HG03025 (cell line): Measurements from ENCODE around the gene TBC1D13.
A peak's percentile ranks its signal among the peaks of the same experiment; 100 is the strongest.
"Not testable (repeated sequence)": the region's sequence is repeated elsewhere in the genome, so short reads cannot be mapped to it uniquely, and the experiment has no call there.

Source experiments
- ATAC-seq: cut with Tn5 transposase; IDR thresholded peaks from one replicate; pipeline ENCODE4 v1.9.1; 2021; ENCODE audit warnings: mild to moderate bottlenecking, moderate library complexity; ENCODE audit not compliant: unreplicated experiment, low FRiP score

The TBC1D13 gene

DNA sequence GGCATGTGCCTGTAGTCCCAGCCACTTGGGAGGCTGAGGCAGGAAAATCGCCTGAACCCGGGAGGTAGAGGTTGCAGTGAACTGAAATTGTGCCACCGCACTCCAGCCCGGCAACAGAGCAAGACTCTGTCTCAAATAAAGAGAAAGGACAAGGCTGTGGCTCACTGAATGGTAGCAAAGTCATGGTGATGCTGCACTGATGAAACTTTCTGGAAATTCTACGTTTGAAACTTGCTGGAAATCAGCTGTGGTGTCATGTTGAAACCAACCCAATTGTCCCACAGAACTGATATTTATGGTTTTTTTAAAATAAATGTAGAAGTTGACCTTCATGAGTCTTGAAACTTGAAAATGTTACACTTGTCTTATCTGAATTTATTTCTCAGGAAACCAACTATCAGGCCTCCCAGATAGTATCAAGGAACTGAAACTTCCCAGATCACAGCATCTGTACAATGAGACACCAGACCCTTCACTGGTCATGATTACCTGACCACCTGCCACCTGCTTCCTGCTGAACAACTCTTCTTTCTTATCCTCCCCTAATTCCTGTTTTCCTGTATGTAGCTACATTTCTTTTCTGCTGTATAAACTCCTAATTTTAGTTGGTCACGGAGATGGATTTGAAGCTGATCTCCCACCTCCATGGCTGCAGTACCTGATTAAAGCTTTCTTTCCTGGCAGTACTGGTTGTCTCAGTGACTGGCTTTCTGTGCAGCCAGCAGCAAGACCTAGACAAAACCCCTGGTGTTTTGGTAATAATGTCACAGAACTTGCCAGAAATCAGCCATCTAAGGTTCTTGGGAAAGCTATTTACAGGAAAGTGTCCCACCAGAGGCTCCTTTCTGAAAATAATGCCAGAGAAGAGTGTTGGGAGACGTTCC, 5.6 kb upstream of the TBC1D13 start:
- no peak for ATAC-seq

DNA sequence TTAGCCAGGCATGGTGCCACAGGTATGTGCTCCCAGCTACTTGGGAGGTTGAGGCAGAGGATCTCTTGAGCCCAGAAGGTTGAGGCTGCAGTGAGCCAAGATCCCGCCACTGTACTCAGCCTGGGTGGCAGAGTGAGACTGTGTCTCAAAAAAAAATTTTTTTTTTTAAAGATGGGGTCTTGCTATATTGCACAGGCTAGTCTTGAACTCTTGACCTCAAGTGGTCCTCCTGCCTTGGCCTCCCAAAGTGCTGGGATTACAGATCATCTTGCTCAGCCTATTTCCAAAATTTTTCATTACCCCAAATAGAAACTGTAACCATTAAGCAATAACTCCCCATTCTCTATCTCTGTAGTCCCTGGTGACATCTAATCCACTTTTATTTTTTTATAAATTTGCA, 4.4 kb upstream of the TBC1D13 start:
- no peak for ATAC-seq

DNA sequence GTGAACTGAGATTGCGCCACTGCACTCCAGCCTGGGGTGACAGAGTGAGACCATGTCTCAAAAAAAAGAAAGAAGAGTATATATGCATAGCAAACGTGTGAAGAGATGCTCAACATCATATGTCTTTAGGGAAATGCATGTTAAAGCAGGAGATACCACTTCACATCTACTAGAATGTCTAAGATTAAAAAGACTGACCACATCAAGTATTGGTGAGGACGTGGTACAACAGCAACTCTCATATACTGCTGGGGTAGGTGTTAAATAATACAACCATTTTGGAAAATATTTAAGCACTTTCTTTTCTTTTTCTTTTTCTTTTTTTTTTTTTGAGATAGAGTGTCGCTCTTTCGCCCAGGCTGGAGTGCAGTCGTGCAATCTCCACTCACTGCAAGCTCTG, 1.6 kb upstream of the TBC1D13 start:
- no peak for ATAC-seq

DNA sequence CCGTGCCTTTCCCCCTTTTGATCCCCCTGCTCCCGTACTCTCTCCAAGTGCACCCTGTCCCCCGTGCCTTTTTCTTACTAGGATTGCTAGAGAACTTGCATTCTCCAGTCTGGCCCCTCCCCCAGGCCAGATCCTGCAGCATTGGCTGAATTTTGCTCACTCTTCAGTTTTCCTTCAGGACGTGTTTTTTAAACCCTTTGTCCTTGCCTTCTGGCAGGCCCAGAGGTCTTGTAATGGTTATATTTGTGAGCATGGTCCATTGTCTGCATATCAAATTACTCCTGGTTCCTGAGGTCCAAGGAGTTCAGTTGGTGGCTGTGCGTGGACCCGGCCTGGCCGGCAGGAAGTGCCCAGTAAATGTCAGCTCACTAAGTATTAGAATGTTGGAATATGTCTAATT, 606 bp downstream of the TBC1D13 start:
- no peak for ATAC-seq

DNA sequence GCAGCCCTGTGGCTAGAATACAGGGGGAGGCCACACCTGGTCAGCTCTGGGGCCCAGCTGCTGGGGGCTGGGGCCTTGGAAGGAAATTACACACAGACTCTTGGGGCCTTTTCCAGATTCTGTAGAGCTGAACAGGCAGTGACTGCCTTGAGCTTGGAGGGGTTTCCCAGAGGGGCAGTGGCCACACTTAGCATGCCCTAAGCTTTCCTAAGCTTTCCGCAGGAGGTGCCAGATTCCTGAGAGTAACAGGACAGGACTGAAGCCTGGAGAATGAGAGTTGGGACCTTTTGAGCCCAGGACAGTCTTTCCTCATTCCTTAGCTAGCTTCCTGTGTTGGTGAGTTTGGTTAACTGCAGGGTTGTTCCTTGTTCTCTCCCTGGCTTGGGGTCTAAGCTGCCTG, 1.4 kb downstream of the TBC1D13 start:
- no peak for ATAC-seq

DNA sequence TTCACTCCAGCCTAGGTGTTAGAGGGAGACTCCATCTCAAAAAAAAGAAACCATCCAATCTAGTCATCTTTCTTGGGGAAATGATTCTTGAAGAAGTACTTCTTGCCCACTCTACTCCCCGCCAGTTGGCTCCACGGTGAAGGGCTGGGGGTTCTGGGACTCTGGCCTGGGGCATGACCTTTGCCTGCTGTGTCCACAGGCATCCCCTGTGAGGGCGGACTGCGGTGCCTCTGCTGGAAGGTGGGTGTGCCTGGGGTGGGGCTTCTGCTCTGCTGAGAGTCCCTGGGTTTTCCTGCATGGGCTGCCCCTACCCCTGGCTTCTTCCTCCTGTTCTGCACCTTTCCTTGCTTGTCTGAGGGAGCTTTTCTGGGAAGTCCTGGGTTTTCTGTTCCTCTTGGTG, 3.5 kb downstream of the TBC1D13 start:
- ATAC-seq, result no peak

DNA sequence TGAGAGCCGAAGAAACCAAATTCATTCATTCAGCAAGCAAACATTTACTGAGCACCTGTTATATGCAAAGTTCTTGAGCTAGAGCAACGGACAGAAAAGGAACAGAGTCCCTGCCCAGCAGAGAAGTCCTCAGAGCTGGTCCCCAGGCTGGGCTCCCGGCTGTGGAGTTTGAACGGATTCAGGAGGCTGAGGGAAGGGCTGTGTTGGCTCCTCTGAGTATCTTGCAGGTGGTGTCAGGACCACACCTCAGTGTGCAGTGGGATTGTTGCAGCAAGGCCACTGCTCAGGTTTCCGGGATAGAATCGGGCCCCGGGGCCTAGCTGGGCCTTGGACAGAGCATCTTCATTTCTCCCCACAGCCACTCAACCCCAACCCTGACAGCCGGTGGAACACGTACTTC, 5.1 kb downstream of the TBC1D13 start:
- no peak for ATAC-seq

DNA sequence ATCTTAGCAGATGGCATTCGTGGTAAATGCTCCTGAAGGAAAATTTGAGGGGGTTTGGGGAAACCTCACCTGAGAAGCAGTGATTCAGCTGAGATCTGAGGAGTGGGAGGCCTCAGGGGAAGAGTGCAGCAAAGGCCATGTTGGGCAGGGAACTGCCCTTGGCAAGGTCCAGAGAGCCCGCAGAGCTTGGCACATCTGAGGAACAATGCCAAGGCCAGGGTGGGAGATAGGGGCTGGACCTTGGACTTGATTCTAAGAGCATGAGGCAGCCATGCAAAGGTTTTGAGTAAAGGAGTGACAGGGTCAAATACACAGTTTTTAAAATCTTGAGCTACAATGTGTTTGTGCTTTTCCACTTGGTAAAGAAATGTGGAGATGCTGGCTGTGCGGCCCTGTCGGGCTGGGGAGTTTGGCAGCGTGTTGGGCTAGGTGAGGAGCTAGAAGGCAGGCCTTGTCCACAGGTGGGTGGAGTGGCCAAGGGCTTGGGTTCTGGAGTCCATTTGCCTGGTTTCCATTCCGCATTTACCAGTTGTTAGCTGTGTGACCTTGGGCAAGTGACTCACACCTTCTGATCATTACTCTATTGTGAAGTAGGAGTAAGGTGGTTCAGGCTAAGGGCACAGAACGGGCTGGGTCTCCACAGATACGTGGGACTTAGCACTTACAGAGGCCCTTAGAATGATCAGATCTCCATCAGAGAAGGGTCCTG, 6.1 kb downstream of the TBC1D13 start:
- no peak for ATAC-seq

DNA sequence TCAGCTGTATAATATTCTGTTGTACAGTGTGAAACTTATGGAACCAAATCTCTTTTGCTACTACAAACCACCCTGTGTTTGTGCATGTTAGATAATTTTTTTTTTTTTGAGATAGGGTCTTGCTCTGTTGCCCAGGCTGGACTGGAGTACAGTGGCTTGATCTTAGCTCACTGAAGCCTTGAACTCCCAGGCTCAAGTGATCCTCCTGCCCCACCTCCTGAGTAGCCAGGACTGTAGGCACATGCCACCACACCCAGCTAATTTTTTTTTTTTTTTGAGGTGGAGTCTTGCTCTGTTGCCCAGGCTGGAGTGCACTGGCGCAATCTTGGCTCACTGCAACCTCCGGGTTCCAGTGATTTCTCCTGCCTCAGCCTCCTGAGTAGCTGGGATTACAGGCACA, 7.9 kb downstream of the TBC1D13 start:
- not testable (repeated sequence) for ATAC-seq

DNA sequence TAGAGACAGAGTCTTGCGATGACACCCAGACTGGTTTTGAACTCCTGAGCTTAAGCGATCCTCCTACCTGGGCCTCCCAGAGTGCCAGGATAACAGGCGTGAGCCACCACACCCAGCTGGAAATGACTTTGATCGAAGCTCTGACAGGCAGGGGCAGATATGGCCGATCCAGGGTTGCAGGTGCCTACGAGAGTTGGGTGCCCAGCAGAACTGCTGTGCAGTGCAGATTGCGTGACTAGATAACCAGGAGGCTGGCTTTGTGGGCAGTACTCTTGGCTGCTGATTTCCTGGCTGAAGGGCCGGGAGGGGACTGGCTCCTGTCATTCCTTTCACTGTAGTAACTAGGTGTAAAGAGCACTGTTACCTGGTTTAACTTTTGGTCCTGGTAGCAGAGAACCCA, 11.8 kb downstream of the TBC1D13 start:
- ATAC-seq, result no peak

DNA sequence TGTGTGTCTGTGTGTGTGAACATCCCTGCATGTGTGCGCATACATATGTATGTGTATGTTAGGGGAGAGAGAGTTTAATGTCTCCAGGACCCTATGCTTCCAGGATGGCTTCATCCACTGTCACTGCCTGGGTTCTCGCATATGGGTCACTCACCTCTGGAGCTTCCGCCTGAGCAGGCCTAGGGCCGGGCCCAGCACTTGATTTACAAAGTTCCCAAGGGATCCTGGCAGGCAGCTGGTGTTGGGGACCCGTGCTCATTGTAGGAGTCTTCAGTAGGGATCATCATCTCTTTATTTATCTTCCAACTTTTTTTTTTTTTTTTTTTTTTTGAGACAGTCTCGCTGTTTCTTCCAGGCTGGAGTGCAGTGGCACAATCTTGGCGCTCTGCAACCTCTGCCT, 13.0 kb downstream of the TBC1D13 start:
- no peak for ATAC-seq

DNA sequence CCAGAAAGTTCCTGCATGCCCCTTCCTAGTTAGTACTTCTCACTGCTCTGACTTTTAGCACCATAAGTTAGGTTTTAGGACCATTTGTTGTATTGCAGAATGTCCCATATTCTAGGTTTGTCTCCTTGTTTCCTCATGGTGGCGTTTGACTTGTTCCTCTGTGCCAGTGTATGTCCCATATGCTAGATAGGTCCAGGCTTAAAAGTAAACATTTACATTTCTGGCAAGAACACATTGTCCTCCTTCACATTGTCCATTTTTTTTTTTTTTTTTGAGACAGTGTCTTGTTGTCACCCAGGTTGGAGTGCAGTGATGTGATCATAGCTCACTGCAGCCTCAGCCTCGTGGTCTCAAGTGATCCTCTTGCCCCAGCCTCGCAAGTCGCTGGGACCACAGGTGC, 15.4 kb downstream of the TBC1D13 start:
- no peak for ATAC-seq

DNA sequence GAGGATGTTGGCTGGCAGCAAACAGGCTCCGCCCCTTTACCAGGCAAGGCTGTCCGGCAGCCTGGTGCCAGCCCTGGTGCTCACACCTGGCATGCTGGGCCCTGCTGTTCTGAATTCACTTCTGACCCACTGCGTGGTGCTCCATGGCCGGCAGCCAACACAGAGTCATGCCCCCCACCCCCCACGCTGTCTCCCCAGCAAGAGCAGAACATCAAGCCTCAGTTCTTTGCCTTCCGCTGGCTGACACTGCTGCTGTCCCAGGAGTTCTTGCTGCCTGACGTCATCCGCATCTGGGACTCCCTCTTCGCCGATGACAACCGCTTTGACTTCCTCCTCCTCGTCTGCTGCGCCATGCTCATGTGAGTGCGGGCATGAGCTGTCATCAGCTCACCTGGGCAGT, 18.6 kb downstream of the TBC1D13 start:
- ATAC-seq, result no peak

DNA sequence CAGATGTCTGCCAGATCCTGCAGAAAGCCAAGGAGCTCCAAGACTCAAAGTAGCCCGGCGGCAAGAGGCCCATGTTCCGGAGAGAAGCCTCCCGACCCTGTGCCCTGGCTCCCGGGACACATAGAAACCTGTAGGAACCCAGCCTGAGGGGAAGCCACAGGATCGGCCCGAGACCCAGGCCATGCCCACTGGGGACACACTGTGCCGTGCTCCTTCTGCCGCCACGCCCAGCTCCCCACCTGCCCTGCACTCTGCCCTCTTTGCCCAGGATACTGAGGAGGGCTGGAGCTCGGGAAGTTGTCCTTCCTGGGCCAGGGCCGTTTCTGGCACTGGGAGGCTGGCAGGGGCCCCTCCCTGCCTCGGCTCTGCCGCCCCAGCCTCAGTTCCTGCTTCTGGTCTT, 20.8 kb downstream of the TBC1D13 start:
- no peak for ATAC-seq

DNA sequence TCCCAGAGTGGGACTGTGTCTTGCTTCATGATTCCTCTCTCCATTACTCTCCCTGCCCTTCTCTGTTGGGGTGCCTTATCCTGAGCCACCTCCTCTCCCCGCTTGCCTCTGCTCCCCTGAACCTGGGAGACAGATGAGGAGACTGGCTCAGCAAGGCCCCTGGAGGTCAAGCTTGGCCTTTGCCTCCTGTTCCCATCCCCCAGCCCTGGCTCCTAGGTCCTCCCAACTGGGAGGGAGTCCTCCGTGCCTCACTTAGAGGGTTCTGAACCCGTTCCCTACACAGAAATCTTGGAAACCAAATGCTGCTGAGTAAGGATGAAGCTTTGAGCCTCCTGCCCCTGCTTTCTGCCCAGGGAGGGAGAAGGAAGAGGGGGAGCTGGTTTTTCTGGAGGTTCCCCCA, 21.5 kb downstream of the TBC1D13 start:
- ATAC-seq, result no peak

DNA sequence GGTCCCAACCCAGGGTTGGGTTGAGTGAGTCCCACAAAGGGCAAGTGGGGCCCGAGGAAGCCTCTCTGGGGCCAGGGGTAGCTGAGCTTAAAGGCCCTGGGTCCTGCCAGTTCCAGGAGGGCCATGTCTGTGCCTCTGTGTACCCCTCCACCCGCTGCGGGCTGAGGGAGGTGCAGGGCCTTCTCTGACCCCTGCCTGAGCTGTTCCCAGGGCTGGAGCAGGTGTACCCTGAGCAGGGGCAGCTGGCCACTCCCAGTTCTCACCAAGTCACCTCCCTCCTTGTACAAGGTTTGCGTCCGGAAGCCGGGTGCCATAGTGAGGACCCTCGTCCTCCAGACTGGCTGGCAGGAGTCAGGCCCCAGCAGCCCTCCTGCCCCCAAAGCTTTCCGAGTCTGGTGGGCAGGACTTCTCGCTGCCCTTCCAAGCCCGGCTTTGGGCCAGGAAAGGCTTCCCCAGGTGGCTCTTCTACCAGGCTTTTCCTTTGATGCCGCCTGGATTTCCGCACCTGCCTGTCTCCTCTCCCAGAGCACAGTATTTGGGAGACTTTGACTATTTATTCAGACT, 22.1 kb downstream of the TBC1D13 start:
- no peak for ATAC-seq

DNA sequence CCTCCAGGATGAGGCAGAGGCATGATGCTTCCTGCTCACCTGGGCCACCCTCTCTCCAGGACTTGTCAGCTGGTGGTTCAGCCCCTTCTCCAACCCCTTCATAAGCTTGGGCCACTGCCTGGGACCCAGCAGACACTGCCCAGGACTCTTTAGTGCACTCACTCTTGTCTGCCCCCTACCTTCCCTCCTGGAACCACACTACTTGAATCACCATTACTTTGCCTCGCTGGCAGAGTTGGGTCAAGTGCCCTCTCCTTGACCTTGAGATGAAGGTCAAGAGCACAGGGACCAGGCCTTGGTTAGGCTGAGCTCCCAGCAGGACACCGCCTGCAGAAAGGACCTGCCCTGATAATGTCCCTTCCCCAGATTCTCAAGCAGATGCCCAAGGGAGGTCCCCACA, 22.8 kb downstream of the TBC1D13 start:
- no peak for ATAC-seq

DNA sequence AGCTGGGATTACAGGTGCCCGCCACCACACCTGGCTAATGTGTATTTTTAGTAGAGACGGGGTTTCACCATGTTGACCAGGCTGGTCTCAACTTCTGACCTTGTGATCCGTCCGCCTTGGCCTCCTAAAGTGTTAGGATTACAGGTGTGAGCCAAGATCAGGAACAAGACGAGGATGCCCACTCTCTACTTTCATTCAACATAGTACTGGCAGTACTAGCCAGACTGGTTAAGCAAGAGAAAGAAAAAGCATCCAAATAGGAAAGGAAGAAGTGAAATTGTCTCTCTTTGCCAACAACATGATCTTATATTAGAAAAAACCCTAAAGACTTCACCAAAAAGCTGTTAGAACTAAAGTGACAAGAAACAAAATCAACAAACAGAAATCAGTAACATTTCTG, 23.8 kb downstream of the TBC1D13 start:
- ATAC-seq, result no peak

DNA sequence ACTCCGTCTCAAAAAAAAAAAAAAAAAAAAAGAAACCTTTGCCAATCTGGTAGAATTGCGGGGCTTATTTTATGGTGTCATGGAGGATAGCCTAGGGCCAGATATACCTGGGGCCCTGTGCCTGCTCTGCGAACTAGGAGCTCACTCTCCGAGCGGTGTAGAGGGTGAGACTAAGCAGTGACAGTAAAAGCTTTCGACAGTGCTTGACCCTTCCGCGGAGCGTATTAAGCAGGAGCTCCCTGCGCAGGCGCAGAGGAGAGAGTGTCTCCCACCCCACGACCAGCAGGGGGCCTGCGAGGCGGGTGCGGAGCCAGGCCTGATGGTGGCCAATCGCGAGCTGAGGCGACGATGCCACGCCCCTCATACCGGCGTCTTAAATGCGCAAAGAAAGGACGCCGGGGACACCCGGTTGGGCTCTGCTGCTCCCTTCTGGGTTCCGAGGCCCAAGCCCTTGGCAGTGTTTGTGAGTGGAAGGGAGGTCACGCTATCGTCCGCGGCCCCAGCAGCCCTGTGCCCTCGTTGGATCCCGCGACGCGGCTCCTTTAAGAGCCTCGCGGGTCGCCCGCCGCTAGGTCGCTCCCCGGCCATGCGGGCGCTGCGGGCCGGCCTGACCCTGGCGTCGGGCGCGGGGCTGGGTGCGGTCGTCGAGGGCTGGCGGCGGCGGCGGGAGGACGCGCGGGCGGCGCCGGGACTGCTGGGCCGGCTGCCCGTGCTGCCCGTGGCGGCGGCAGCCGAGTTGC, 31.2 kb downstream of the TBC1D13 start, which contains the start of gene ENDOG:
Gene ENDOG, plus strand, starts transcription at position 402 of the 740 bp plus-strand sequence. Its CDS starts 185 bp downstream, at position 587.
- peak; percentile 72 for ATAC-seq

DNA sequence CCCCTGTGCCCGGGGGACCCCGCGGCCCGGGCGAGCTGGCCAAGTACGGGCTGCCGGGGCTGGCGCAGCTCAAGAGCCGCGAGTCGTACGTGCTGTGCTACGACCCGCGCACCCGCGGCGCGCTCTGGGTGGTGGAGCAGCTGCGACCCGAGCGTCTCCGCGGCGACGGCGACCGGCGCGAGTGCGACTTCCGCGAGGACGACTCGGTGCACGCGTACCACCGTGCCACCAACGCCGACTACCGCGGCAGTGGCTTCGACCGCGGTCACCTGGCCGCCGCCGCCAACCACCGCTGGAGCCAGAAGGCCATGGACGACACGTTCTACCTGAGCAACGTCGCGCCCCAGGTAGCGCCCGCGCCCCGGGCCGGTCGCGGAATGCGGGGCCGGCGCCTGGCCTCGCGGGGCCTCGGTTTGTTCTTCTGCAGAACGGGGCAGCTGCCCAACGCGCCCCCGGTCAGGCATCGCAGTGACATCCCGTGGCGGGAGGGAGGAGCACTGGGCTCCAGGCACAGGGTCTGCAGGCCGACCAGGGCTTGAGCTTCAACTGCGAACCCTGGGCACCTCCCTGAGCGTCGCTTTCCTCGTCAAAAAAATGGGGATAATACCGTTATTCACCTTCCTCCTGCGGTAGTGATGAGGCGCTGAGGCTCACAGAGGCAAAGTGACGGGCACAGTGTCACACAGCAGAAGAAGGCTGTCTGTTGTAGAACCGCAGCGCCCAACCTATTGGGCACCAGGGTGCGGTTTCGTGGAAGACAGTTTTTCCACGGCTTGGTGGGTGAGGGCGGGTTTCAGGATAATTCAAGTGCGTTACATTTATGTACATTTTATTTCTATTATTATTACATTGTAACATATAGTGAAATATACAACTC, 32.0 kb downstream of the TBC1D13 start:
- peak; percentile 10 for ATAC-seq
